Measurements from ENCODE around the gene ZSCAN5A.

ZSCAN5A gene

GRCh38 chr19:56273563-56274117 is 41.0 kb downstream of the ZSCAN5A start:
- TF ChIP-seq EGR1 (IDR thresholded peaks at IDR 0.05), result no peak
- no peak for TF ChIP-seq MAX (IDR thresholded peaks at IDR 0.05)

- no peak for TF ChIP-seq MAX (IDR thresholded peaks at IDR 0.05)
- no peak for TF ChIP-seq TEAD4 (IDR thresholded peaks at IDR 0.05)
- TF ChIP-seq TAF1 (IDR thresholded peaks at IDR 0.05; ENCODE audit: low read depth), result no peak
- TF ChIP-seq, protein P1, sequence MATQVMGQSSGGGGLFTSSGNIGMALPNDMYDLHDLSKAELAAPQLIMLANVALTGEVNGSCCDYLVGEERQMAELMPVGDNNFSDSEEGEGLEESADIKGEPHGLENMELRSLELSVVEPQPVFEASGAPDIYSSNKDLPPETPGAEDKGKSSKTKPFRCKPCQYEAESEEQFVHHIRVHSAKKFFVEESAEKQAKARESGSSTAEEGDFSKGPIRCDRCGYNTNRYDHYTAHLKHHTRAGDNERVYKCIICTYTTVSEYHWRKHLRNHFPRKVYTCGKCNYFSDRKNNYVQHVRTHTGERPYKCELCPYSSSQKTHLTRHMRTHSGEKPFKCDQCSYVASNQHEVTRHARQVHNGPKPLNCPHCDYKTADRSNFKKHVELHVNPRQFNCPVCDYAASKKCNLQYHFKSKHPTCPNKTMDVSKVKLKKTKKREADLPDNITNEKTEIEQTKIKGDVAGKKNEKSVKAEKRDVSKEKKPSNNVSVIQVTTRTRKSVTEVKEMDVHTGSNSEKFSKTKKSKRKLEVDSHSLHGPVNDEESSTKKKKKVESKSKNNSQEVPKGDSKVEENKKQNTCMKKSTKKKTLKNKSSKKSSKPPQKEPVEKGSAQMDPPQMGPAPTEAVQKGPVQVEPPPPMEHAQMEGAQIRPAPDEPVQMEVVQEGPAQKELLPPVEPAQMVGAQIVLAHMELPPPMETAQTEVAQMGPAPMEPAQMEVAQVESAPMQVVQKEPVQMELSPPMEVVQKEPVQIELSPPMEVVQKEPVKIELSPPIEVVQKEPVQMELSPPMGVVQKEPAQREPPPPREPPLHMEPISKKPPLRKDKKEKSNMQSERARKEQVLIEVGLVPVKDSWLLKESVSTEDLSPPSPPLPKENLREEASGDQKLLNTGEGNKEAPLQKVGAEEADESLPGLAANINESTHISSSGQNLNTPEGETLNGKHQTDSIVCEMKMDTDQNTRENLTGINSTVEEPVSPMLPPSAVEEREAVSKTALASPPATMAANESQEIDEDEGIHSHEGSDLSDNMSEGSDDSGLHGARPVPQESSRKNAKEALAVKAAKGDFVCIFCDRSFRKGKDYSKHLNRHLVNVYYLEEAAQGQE (IDR thresholded peaks at IDR 0.05; ENCODE audit: low read depth), result no peak
- no peak for TF ChIP-seq CEBPB (IDR thresholded peaks at IDR 0.05)
- no peak for TF ChIP-seq CREB1 (IDR thresholded peaks at IDR 0.05; ENCODE audit: low read depth)
- TF ChIP-seq EP300 (IDR thresholded peaks at IDR 0.05; ENCODE audit: borderline replicate concordance), result no peak
- TF ChIP-seq USF1 (IDR thresholded peaks at IDR 0.05), result no peak
- TF ChIP-seq TCF12 (IDR thresholded peaks at IDR 0.05; ENCODE audit: low read depth), result no peak
Measured at GRCh38 chr19:56272161-56272798, 42.4 kb downstream of the ZSCAN5A start, which contains the start of gene EDDM13. Gene EDDM13 (plus strand): TSS chr19:56272748. CDS start chr19:56272835, 87 bp downstream.

DNA sequence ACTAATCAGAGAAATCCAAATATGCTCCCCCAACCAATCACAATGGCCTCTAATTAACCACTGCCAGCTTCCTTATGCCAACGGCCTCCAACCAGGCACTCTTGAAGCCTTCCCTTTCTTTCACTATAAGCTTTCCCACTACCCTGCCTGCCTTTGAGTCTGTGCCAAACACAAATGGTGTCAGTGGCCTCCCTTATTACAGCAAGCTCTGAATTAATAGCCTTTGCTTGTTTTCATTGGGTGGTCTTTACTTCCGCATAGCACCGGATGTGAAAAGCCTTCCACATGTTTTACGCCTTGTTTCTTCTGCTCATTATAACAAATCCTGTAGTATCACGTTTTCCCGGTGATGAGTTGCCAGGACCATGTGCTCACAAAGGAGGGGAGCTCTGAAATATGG is 43.5 kb downstream of the ZSCAN5A start:
- TF ChIP-seq ZBTB7A (IDR thresholded peaks at IDR 0.05; ENCODE audit: low read depth), result no peak
- no peak for TF ChIP-seq USF1 (IDR thresholded peaks at IDR 0.05)
- no peak for TF ChIP-seq TAF1 (IDR thresholded peaks at IDR 0.05; ENCODE audit: low read depth)
- no peak for TF ChIP-seq MAX (IDR thresholded peaks at IDR 0.05)
- TF ChIP-seq NFIC (IDR thresholded peaks at IDR 0.05), result no peak
- TF ChIP-seq YY1 (IDR thresholded peaks at IDR 0.05; ENCODE audit: low read depth), result no peak
- no peak for TF ChIP-seq FOXM1 (IDR thresholded peaks at IDR 0.05; ENCODE audit: borderline replicate concordance, low read depth)

GRCh38 chr19:56270676-56271075 is 44.0 kb downstream of the ZSCAN5A start:
- no peak for TF ChIP-seq FOXM1 (IDR thresholded peaks at IDR 0.05; ENCODE audit: borderline replicate concordance, low read depth)
- TF ChIP-seq NFIC (IDR thresholded peaks at IDR 0.05), result no peak
- TF ChIP-seq, protein P1 (IDR thresholded peaks at IDR 0.05; ENCODE audit: low read depth), result no peak
- TF ChIP-seq RAD21 (IDR thresholded peaks at IDR 0.05; ENCODE audit: low read depth), result no peak
- TF ChIP-seq MAX (IDR thresholded peaks at IDR 0.05), result no peak
- no peak for TF ChIP-seq TEAD4 (IDR thresholded peaks at IDR 0.05)
- TF ChIP-seq ZBTB7A (IDR thresholded peaks at IDR 0.05; ENCODE audit: low read depth), result no peak
- TF ChIP-seq TAF1 (IDR thresholded peaks at IDR 0.05; ENCODE audit: low read depth), result no peak
- no peak for TF ChIP-seq CEBPB (IDR thresholded peaks at IDR 0.05)
- no peak for TF ChIP-seq USF1 (IDR thresholded peaks at IDR 0.05)
- no peak for TF ChIP-seq EP300 (IDR thresholded peaks at IDR 0.05; ENCODE audit: borderline replicate concordance)
- no peak for TF ChIP-seq YY1 (IDR thresholded peaks at IDR 0.05; ENCODE audit: low read depth)

DNA sequence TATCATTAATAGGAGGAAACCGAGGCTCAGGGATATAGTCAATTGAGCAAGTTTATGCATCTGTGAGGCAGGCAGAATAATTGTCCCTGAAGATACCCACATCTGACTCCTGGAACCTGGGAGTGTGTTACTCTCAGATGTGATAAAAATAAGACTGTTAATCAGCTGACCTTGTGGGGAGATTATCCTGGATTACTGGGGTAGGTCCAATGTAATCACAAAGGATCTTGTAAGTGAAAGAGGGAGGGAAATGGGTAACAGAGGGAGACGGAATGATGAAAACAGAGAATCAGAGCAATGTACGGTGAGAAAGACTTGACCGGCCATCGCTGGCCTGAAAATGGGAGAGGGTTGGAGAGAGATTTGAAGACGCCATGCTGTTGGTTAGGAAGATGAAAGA is 45.3 kb downstream of the ZSCAN5A start:
- no peak for TF ChIP-seq ZBTB7A (IDR thresholded peaks at IDR 0.05; ENCODE audit: low read depth)

GRCh38 chr19:56266051-56266450 is 48.6 kb downstream of the ZSCAN5A start:
- TF ChIP-seq ZBTB7A (IDR thresholded peaks at IDR 0.05; ENCODE audit: low read depth) (no peak), TEAD4 (IDR thresholded peaks at IDR 0.05) (no peak), EP300 (IDR thresholded peaks at IDR 0.05; ENCODE audit: borderline replicate concordance) (no peak), USF1 (IDR thresholded peaks at IDR 0.05) (no peak), TCF12 (IDR thresholded peaks at IDR 0.05; ENCODE audit: low read depth) (no peak), YY1 (IDR thresholded peaks at IDR 0.05; ENCODE audit: low read depth) (no peak), FOXM1 (IDR thresholded peaks at IDR 0.05; ENCODE audit: borderline replicate concordance, low read depth) (no peak), RAD21 (IDR thresholded peaks at IDR 0.05; ENCODE audit: low read depth) (no peak), CEBPB (IDR thresholded peaks at IDR 0.05) (no peak), CREB1 (IDR thresholded peaks at IDR 0.05; ENCODE audit: low read depth) (no peak), EGR1 (IDR thresholded peaks at IDR 0.05) (no peak), MAX (IDR thresholded peaks at IDR 0.05) (no peak), TAF1 (IDR thresholded peaks at IDR 0.05; ENCODE audit: low read depth) (no peak), NFIC (IDR thresholded peaks at IDR 0.05) (no peak)
- TF ChIP-seq, protein P1 (IDR thresholded peaks at IDR 0.05; ENCODE audit: low read depth), result no peak
